ENCODE measurements around the gene PIK3C2G.

Gene PIK3C2G

GRCh38 chr12:18578191-18578590, 316.9 kb downstream of the PIK3C2G start:
- DNase-seq: no peak

GRCh38 chr12:18580291-18580690, 319.0 kb downstream of the PIK3C2G start:
- no peak for DNase-seq

DNA sequence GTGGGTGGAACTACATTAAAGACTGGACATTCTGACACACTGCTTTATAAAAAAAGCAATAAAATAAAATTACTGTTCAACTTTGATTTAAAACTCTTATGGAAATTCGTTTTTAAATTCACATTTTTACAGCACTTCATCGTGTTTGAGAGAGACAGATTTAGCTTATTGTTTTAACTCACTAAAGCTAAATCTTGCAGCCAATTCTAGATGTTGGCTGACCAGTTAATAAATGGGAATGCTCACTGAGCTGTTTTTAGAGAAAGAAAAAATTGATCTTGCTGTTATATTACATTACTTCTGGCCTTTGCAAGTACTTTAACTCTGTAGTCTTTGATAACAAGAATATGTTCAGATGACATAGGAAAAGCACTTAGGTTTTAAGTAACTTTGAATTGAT, 319.4 kb downstream of the PIK3C2G start:
- no peak for DNase-seq

- DNase-seq: no peak
These were observed 320.1 kb downstream of the PIK3C2G start for GRCh38 chr12:18581232-18581962.

DNA sequence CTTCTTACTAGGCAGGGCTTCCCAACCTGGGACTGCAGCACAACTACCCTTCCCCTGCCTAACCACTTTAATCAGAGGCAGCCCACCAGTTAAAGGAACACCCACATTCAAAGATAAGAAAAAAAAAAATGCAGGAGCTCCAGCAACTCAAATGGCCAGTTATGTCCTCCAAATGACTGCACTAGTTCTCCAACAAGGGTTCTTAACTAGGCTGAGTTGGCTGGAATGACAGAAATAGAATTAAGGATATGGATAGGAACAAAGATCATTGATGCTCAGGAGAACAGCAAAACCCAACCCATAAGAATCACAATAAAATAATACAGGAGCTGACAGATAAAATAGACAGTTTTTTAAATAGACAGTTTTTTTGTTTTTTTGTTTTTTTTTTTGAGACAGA, 322.3 kb downstream of the PIK3C2G start:
- no peak for DNase-seq

- DNase-seq: no peak
These were observed 325.3 kb downstream of the PIK3C2G start for GRCh38 chr12:18586581-18586980.

GRCh38 chr12:18589316-18589715, 328.0 kb downstream of the PIK3C2G start:
- no peak for DNase-seq

DNA sequence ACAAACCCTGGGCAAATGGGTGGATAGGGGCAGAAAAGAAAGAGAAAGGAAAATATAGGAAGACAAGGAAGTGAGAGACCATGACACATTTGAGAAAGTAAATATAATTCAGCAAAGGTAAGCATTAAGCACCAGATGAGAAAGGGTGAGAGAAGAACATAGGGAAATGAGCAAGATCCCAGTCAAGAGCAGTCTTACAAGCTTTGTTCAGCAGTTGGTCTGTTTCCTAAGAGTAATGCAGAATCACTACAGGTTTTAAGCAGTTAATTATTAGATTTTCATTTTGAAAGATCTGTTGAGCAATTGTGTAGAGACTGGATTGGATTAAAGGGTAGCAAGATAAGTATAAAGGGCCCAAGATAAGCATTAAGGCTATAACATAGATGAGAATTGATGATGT, 330.2 kb downstream of the PIK3C2G start:
- no peak for DNase-seq

DNA sequence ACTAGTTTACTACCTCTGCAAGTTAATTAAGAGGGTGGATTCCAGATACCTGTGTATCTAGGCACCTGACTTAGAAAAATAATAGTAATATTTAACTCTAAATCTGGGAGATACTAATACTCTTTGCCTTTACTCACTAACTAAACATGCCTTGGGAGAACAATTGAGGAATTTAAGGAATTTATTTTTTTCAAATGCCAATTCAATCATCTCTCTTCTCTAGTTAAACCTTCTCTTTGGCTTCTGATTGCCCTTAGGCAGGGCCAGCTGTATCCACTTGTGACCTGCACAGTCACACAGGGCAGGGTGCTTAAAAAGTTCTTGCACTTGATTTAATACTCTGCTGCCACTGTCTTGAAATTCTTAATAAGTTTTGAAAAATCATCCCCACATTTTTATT, 334.1 kb downstream of the PIK3C2G start:
- DNase-seq: no peak

DNA sequence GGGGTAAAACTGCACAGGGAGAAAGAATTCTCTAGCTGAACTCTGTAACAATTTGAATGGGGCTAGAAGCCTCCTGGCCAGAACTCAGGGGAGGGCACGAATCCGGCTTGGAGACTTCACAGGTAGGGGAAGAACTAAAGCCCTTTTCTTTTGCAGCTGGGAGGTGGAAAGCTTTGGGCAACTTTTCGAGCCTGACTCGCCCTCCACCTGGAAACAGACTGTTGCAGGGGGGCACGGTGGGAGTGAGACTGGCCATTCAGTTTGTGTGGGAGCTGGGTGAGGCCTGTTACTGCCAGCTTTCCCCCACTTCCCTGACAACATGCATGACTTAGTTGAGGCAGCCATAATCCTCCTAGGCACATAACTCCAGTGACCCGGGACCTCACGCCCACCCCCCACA, 340.6 kb downstream of the PIK3C2G start:
- no peak for DNase-seq

DNA sequence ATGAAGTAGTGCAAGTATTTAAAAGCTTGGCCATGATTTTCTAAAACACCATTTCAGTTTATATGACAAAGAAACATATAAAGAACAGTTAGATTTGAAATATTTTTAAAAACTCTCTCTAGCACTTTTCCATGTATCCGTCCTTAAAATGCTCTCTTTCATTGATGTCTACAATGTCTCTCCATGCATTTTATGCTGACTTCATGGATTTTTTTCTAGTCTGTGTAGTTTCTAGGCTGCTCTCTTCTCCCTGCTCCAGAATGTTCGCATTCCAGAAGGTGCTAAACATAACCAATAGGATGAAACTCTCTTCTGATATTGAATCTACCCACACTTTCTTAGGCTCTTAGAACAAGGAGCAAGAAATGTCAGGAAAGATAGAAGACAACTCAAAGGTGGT, 351.7 kb downstream of the PIK3C2G start:
- DNase-seq: no peak

- DNase-seq: no peak
These were observed 359.7 kb downstream of the PIK3C2G start for GRCh38 chr12:18620986-18621385.

DNA sequence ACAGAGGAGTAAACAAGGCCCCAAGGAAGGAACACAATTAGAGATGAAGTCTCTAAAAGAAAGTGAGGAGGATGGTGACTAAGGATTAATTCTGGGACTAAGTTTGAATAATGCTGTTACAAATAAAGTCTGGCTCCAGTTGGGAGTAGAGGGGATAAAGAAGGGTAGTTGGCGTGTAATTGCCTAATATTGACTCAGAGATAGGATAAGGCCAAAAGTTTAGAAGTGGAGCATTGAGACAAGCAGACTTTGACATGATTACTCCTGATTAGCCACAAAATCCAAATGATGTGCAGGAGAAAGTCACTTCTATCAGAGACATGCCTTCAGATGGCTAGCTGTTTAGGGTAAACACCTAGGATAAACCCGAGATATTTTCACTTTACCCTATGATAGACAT, 368.1 kb downstream of the PIK3C2G start:
- DNase-seq: no peak

- no peak for DNase-seq
These were observed 368.6 kb downstream of the PIK3C2G start for GRCh38 chr12:18629916-18630315.

GRCh38 chr12:18631339-18631738, 370.0 kb downstream of the PIK3C2G start:
- no peak for DNase-seq

DNA sequence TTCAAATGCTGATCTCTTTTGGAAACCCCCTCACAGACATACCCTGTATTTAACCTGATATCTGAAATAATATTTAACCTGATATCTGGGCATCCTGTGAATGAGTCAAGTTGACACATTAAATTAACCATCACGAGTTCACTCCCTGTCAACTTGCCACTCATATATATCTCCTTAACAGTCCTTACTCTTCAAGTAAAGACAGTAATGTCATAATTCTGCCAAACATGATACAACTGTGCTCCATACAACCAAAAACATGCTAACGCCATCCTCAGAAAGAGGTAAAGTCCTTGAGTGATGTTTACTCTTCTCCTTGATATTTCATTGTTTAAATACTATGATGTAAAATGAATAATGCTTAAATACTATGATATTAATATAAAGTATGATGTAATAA, 371.5 kb downstream of the PIK3C2G start:
- no peak for DNase-seq

GRCh38 chr12:18634382-18634781, 373.1 kb downstream of the PIK3C2G start:
- no peak for DNase-seq

DNA sequence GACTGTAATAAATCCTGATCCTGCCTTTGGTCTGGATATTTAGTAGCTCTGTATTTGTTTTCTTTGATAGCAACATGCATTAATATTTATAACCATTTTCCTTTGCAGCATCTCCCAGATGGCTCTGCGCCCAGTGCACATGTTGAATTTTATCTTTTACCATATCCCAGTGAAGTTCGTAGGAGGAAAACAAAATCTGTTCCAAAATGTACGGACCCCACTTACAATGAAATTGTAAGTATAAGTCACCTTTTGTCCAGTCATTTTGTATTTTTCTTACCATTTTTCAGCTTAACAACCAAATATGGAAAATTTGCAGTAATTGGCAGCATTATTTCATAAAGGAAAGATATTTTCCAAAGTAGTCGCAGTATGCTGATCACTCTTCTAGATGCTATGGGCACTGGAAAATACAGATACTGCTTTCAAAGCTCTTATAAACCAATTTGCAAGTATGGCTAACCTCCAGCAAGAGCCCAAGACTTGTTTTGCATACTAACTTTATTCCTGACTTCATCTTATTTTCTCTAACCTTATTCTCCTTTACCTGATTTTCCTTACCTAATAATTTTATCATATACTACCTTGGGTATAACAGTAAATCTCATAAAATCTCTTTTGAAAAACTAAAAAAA, 379.1 kb downstream of the PIK3C2G start:
- DNase-seq: no peak

GRCh38 chr12:18643681-18644080, 382.4 kb downstream of the PIK3C2G start:
- no peak for DNase-seq

- DNase-seq: no peak
These were observed 383.2 kb downstream of the PIK3C2G start for GRCh38 chr12:18644564-18644963.

- DNase-seq: no peak
These were observed 385.1 kb downstream of the PIK3C2G start for GRCh38 chr12:18646286-18646890.

- DNase-seq: no peak
These were observed 390.2 kb downstream of the PIK3C2G start for GRCh38 chr12:18651525-18651924.

DNA sequence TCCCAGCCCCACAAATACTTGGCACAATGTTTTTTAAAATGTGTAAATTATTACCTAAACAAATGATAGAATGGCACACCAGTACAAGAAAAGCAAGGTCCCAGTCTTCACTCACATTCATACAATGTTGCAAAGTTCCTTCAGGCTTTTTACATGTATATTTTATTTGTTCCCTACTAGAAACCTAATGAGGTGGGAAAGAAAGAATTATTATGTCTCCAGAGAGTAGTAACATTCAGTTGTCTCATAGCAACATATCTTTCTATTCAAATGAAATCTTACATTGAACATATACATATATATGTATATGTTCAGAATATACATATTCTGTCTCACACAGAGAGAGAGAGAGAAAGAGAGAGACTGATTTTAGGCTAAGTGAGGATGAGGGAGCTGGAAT, 391.3 kb downstream of the PIK3C2G start:
- DNase-seq: no peak

DNA sequence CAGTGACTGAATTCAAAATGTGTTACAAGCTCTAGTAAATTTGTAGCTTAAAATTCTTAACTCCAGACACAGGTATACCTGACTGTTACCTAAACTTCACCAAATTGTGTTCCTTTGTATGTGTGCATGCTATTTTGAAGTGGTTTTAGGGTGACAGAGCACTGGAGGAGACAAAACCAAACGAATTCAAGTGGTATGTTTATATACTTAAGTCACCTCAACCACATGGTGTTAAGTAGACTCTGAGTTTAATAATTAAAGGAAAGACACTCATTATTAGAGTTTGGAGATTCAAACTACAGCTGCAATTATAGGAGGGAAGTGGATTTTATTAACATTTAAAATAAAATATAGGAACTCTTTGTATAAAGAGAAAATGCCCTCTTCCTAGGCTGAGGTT, 392.1 kb downstream of the PIK3C2G start:
- no peak for DNase-seq

DNA sequence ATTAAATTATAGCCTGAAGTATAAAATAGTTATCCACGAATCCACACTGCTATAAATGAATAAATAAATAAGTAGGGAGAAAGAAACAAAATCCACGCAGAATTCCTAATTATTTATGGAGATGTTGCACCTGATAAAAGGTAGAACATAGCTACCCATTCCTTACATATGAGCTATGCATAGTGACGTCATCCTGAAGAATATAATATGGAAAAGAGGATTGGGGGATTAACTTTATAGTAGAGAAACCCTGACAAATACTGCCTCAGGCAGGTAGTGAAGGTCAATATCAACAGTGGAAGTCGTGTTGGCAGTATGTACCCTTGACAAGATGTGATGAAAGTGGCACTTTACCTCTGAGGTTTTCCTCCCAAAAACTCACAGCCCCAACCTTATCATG, 394.0 kb downstream of the PIK3C2G start:
- no peak for DNase-seq
